HCT116 (cell line): Measurements from ENCODE around the gene SMCO4. TPM values are rescaled to one million over a fixed set of nuclear protein-coding genes. Genes with fewer than 3 reads are reported as not detected.

Experiments
- ATAC-seq: fragments of 200-7000 bp; cut with Tn5 transposase; 2 replicates; pipeline ENCODE4 v1.9.1; 2020; ENCODE audit warnings: mild to moderate bottlenecking, moderate library complexity
- BruUV-seq: library from RNA; stranded (reverse); fragments of 400-500 nt; replicated peaks from 2 replicates; lab custom pipeline; 2021; lab: Mats Ljungman, UMichigan
- CTCF ChIA-PET: fragments of 300-600 bp; sonication (Branson Sonifier 250); formaldehyde crosslinking; loops from one replicate; lab custom pipeline; 2021; ENCODE audit warnings: antibody characterized with exemption; lab: Charles Lee
- POLR2A ChIA-PET: fragments of 300-600, 350-600 bp; sonication (Branson Sonifier 250); formaldehyde crosslinking; loops from one replicate; lab custom pipeline; 2021; ENCODE audit warnings: antibody characterized with exemption; lab: Charles Lee
- RAD21 ChIA-PET, 2 experiments: fragments of 300-600 bp; sonication (Branson Sonifier 250); formaldehyde crosslinking; loops; one replicate each; lab custom pipeline; 2023; ENCODE audit warnings: low total read pairs in 2 of 2; ENCODE audit not compliant: uncharacterized antibody in 2 of 2, unreplicated experiment in 2 of 2, low non-redundant PET in 1 of 2; lab: Charles Lee
- DNase-seq: peaks from one replicate; pipeline ENCODE4 v3.0.0-alpha.2; 2010; ENCODE audit warnings: low read depth, low spot score
- H2AFZ ChIP-seq: fragments of 200-600 bp; shearing (Covaris generic), sonication (generic); 2 replicates; pipeline ENCODE4 v1.6.1; 2017; ENCODE audit warnings: low read depth, mixed run types, mixed read lengths, antibody characterized with exemption, low read length; ENCODE audit not compliant: poor library complexity, severe bottlenecking
- H3K27ac ChIP-seq: 2 replicates; pipeline ENCODE4 v1.5.1; 2012; ENCODE audit warnings: low read depth, low read length
- H3K27me3 ChIP-seq: fragments of 200-600 bp; sonication (generic); 2 replicates; pipeline ENCODE4 v1.6.1; 2016; ENCODE audit warnings: mixed run types, low read length, mixed read lengths; ENCODE audit not compliant: insufficient read depth
- H3K36me3 ChIP-seq, 2 experiments: fragments of 200-500 bp in 1 of 2; fragments of 200-600 bp in 1 of 2; sonication (Bioruptor generic) in 1 of 2; sonication (generic) in 1 of 2; 2 replicates each; pipeline versions ENCODE4 v1.5.1 to v1.6.1; 2014 to 2016; ENCODE audit warnings: low read length in 2 of 2, inconsistent platforms in 1 of 2, mixed read lengths in 1 of 2, mixed run types in 1 of 2; ENCODE audit not compliant: insufficient read depth in 2 of 2, control insufficient read depth in 1 of 2
- H3K4me1 ChIP-seq, 2 experiments: fragments of 200-600 bp in 1 of 2; sonication (generic) in 1 of 2; 2 replicates each; pipeline versions ENCODE4 v1.5.1 to v1.6.1; 2012 to 2017; ENCODE audit warnings: low read length in 2 of 2, inconsistent platforms in 1 of 2, mild to moderate bottlenecking in 1 of 2, mixed read lengths in 1 of 2, mixed run types in 1 of 2, moderate library complexity in 1 of 2; ENCODE audit not compliant: insufficient read depth in 2 of 2, control insufficient read depth in 1 of 2
- H3K4me2 ChIP-seq: fragments of 200-600 bp; sonication (generic); 2 replicates; pipeline ENCODE4 v1.6.1; 2017; ENCODE audit warnings: mixed run types, low read length, mixed read lengths
- H3K4me3 ChIP-seq, 2 experiments: fragments of 200-600 bp in 1 of 2; sonication (generic) in 1 of 2; replicated peaks in 1 of 2; 2 replicates each; pipeline ENCODE4 v1.5.1; 2011 to 2016; ENCODE audit warnings: low read length in 2 of 2, control low read depth in 1 of 2, low read depth in 1 of 2, mild to moderate bottlenecking in 1 of 2, mixed read lengths in 1 of 2, mixed run types in 1 of 2
- H3K79me2 ChIP-seq: fragments of 200-600 bp; sonication (generic); 2 replicates; pipeline ENCODE4 v1.6.1; 2017; ENCODE audit warnings: mild to moderate bottlenecking, mixed run types, low read length, moderate library complexity, mixed read lengths; ENCODE audit not compliant: insufficient read depth
- H3K9ac ChIP-seq: fragments of 200-600 bp; sonication (generic); 2 replicates; pipeline ENCODE4 v1.6.1; 2016; ENCODE audit warnings: low read length, mixed read lengths
- H3K9me2 ChIP-seq: fragments of 200-600 bp; sonication (generic), shearing (Covaris generic); 2 replicates; pipeline ENCODE4 v1.6.1; 2017; ENCODE audit warnings: mixed run types, mild to moderate bottlenecking, moderate library complexity; ENCODE audit not compliant: insufficient read depth
- H3K9me3 ChIP-seq, 2 experiments: fragments of 200-500 bp in 1 of 2; fragments of 200-600 bp in 1 of 2; sonication (Bioruptor generic) in 1 of 2; sonication (generic) in 1 of 2; 2 replicates each; pipeline ENCODE4 v1.6.1; 2014 to 2017; ENCODE audit warnings: low read length in 2 of 2, mixed read lengths in 2 of 2, inconsistent platforms in 1 of 2, low read depth in 1 of 2, mild to moderate bottlenecking in 1 of 2, mixed run types in 1 of 2, moderate library complexity in 1 of 2; ENCODE audit not compliant: control insufficient read depth in 1 of 2, insufficient read depth in 1 of 2
- H4K20me1 ChIP-seq: fragments of 200-600 bp; sonication (generic), shearing (Covaris generic); 2 replicates; pipeline ENCODE4 v1.6.1; 2017; ENCODE audit warnings: mixed run types, mild to moderate bottlenecking, moderate library complexity; ENCODE audit not compliant: insufficient read depth
- CBX3 ChIP-seq: IDR thresholded peaks from 2 replicates; pipeline ENCODE4 v1.6.1; 2012; ENCODE audit warnings: low read depth
- CEBPB ChIP-seq: IDR thresholded peaks from 2 replicates; pipeline ENCODE4 v1.6.1; 2012; ENCODE audit warnings: low read depth
- EGR1 ChIP-seq: IDR thresholded peaks from 2 replicates; pipeline ENCODE4 v1.6.1; 2012; ENCODE audit warnings: low read depth
- ELF1 ChIP-seq: IDR thresholded peaks from 2 replicates; pipeline ENCODE4 v1.6.1; 2012; ENCODE audit warnings: low read depth, borderline replicate concordance
- EZH2 ChIP-seq: fragments of 200-600 bp; sonication (generic); IDR thresholded peaks from 2 replicates; pipeline ENCODE4 v1.6.1; 2017; ENCODE audit warnings: antibody characterized with exemption, mixed run types
- FOSL1 ChIP-seq: IDR thresholded peaks from 2 replicates; pipeline ENCODE4 v1.6.1; 2012; ENCODE audit warnings: low read depth
- JUND ChIP-seq: IDR thresholded peaks from 2 replicates; pipeline ENCODE4 v1.6.1; 2012
- MAX ChIP-seq: IDR thresholded peaks from 2 replicates; pipeline ENCODE4 v1.6.1; 2012
- RAD21 ChIP-seq: IDR thresholded peaks from 2 replicates; pipeline ENCODE4 v1.6.1; 2012; ENCODE audit warnings: low read depth, mild to moderate bottlenecking
- REST ChIP-seq: IDR thresholded peaks from 2 replicates; pipeline ENCODE4 v1.6.1; 2012; ENCODE audit warnings: low read depth
- SIN3A ChIP-seq: IDR thresholded peaks from 2 replicates; pipeline ENCODE4 v1.6.1; 2012; ENCODE audit warnings: low read depth
- SP1 ChIP-seq: IDR thresholded peaks from 2 replicates; pipeline ENCODE4 v1.6.1; 2012; ENCODE audit warnings: low read depth
- SRF ChIP-seq: IDR thresholded peaks from 2 replicates; pipeline ENCODE4 v1.6.1; 2012; ENCODE audit warnings: low read depth
- TCF7L2 ChIP-seq: IDR thresholded peaks from 2 replicates; pipeline ENCODE4 v1.7.0; 2011; ENCODE audit warnings: borderline replicate concordance, inconsistent platforms; ENCODE audit not compliant: insufficient read depth, insufficient read length; ENCODE audit errors: extremely low read depth
- YY1 ChIP-seq: IDR thresholded peaks from 2 replicates; pipeline ENCODE4 v1.6.1; 2011; ENCODE audit warnings: low read length, low read depth, moderate library complexity, mild to moderate bottlenecking; ENCODE audit not compliant: insufficient replicate concordance; ENCODE audit errors: extremely low read depth
- ZFX ChIP-seq: fragments of 450-650 bp; IDR thresholded peaks from 2 replicates; pipeline ENCODE4 v1.6.1; 2017
- ZNF274 ChIP-seq: fragments of 200-500 bp; sonication (Bioruptor generic); IDR thresholded peaks from 2 replicates; pipeline ENCODE4 v1.6.1; 2014; ENCODE audit warnings: mild to moderate bottlenecking, low read depth, low read length, inconsistent platforms
- intact Hi-C: fragments of 100-400 bp; cut with micrococcal nuclease; formaldehyde crosslinking; loops from 2 replicates; pipeline ENCODE4 v1.10.0; 2022
- total RNA-seq: library from RNA; stranded (reverse); gene quantifications from one replicate; pipeline ENCODE4 v1.2.1, GENCODE V29; 2021; ENCODE audit not compliant: unreplicated experiment

Gene SMCO4
- total RNA-seq, 1 experiment from 2014 or later: 23.1 TPM

DNA sequence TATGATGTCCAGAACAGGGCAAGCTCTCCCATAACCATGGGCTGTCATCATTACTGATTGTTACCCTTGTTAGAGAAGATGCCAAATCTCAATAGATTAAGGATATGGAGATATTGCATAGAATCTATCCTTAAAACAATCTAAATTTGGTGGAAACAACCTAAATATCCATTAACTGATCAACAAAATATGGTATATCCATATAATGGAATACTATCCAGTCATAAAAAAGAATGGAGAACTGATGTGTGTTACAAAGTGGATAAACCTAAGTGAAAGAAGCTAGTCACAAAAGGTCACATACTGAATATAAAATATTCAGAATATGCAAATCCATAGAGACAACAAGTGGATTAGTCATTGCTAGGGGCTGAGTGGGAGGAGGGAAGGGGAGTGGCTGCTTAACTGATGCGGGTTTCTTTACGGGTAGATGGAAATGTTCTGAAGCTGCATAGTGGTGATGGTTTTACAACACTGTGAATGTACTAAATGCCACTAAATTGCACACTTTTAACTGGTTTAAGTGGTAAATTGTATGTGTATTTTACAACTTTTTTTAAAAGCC, 36.1 kb upstream of the SMCO4 start:
- Histone ChIP-seq H3K9me3 (no peaks in the 10 kb centered on the region; a peak in 1 of 4 replicates), H3K9me2 (no peaks in the 10 kb centered on the region), H3K27ac (no peak overlapping the region), H3K4me2 (no peak overlapping the region), H3K79me2 (no peaks in the 10 kb centered on the region), H3K9ac (no peak overlapping the region), H4K20me1 (no peaks in the 10 kb centered on the region), H3K36me3 (no peaks in the 10 kb centered on the region), H3K27me3 (no peaks in the 10 kb centered on the region), H3K4me1 (peaks cover 0 to 10% of the 10 kb centered on the region in 2 experiments; a peak in 1 of 4 replicates), H3K4me3 (no peak overlapping the region), H2AFZ (no peak overlapping the region)
- TF ChIP-seq SP1: no peak
- no peak for TF ChIP-seq TCF7L2
- no peak for TF ChIP-seq ZFX
- TF ChIP-seq YY1: no peak
- TF ChIP-seq REST: no peak
- no peak for TF ChIP-seq JUND
- TF ChIP-seq SRF: no peak
- TF ChIP-seq SIN3A: no peak
- no peak for TF ChIP-seq ELF1
- no peak for TF ChIP-seq EZH2
- no peak for TF ChIP-seq CEBPB
- TF ChIP-seq MAX: no peak
- TF ChIP-seq FOSL1: no peak
- no peak for TF ChIP-seq CBX3
- no peak for TF ChIP-seq ZNF274
- TF ChIP-seq RAD21: no peak
- TF ChIP-seq EGR1: no peak
- RAD21 ChIA-PET: no interaction called here
- BruUV-seq: no TSS peak
- intact Hi-C loops: no loop called here
- DNase-seq (no peak), ATAC-seq (no peak)
- POLR2A ChIA-PET: no interaction called here
- CTCF ChIA-PET: no interaction called here
